ENCODE data around the gene BNIPL. TPM values are rescaled to one million over a fixed set of nuclear protein-coding genes. Genes with fewer than 3 reads are reported as not detected.

BNIPL gene
- total and polyA plus RNA-seq, 2 of the 13 experiments (the other 11 are each of a cell fraction or from before 2014, with no cell fraction given), result 0.40 to 1.1 TPM

- no peak overlapping the region for H3K4me2 ChIP-seq (ENCODE audit: low read depth, low read length)
- no peaks in the 10 kb centered on the region for H4K20me1 ChIP-seq (ENCODE audit: insufficient read depth, low read length)
- no peak overlapping the region for H3K9ac ChIP-seq (ENCODE audit: insufficient read depth, low read depth, low read length)
- in situ Hi-C loops (cut with HindIII; ENCODE audit: extremely low pct_ligation_motif_present, low pct_unique_long_range_greater_than_20kb) (no loop called here), intact Hi-C loops (cut with micrococcal nuclease; ENCODE audit: unreplicated experiment) (no loop called here)
- no peak overlapping the region for H2AFZ ChIP-seq (ENCODE audit: low read length)
- H3K27ac ChIP-seq (ENCODE audit: extremely low read length, insufficient read depth, low read length), result no peak overlapping the region
- TF ChIP-seq MYNN (CRISPR knock-in tag; IDR thresholded peaks at IDR 0.05; ENCODE audit: low read depth) (no peak), ZNF749 (CRISPR knock-in tag; IDR thresholded peaks at IDR 0.05; ENCODE audit: borderline replicate concordance) (no peak), ZNF619 (CRISPR knock-in tag; IDR thresholded peaks at IDR 0.05) (no peak)
- TF ChIP-seq, protein P1, sequence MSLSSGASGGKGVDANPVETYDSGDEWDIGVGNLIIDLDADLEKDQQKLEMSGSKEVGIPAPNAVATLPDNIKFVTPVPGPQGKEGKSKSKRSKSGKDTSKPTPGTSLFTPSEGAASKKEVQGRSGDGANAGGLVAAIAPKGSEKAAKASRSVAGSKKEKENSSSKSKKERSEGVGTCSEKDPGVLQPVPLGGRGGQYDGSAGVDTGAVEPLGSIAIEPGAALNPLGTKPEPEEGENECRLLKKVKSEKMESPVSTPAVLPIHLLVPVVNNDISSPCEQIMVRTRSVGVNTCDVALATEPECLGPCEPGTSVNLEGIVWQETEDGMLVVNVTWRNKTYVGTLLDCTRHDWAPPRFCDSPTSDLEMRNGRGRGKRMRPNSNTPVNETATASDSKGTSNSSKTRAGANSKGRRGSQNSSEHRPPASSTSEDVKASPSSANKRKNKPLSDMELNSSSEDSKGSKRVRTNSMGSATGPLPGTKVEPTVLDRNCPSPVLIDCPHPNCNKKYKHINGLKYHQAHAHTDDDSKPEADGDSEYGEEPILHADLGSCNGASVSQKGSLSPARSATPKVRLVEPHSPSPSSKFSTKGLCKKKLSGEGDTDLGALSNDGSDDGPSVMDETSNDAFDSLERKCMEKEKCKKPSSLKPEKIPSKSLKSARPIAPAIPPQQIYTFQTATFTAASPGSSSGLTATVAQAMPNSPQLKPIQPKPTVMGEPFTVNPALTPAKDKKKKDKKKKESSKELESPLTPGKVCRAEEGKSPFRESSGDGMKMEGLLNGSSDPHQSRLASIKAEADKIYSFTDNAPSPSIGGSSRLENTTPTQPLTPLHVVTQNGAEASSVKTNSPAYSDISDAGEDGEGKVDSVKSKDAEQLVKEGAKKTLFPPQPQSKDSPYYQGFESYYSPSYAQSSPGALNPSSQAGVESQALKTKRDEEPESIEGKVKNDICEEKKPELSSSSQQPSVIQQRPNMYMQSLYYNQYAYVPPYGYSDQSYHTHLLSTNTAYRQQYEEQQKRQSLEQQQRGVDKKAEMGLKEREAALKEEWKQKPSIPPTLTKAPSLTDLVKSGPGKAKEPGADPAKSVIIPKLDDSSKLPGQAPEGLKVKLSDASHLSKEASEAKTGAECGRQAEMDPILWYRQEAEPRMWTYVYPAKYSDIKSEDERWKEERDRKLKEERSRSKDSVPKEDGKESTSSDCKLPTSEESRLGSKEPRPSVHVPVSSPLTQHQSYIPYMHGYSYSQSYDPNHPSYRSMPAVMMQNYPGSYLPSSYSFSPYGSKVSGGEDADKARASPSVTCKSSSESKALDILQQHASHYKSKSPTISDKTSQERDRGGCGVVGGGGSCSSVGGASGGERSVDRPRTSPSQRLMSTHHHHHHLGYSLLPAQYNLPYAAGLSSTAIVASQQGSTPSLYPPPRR (CRISPR knock-in tag; IDR thresholded peaks at IDR 0.05; ENCODE audit: borderline replicate concordance), result no peak
- ChIA-PET CTCF (ENCODE audit: low intra/inter-chr PET ratio, low total read pairs) (no interaction called here), POLR2A (interaction anchor here (0.6 to 1.1 kb wide), 2 partner anchors 16 to 39 kb away, joined by 4 read pairs; no protein-coding TSS in a partner anchor)
- H3K79me2 ChIP-seq (ENCODE audit: insufficient read depth, low read length), result peaks cover under 1% of the 10 kb centered on the region
- no peak for ATAC-seq
- WGBS (ENCODE audit: low lambda C conversion rate), result 94% methylated on average over 2 of the region's 2 CpGs
- no peak for DNase-seq (ENCODE audit: low spot score)
- no peaks in the 10 kb centered on the region for H3K9me3 ChIP-seq (ENCODE audit: low read length)
- no peak for FAIRE-seq
- no TSS peak for BruUV-seq (replicated peaks)
- peaks cover 57% of the 10 kb centered on the region for H3K4me1 ChIP-seq (ENCODE audit: insufficient read depth, low read length)
- no peak overlapping the region for H3K4me3 ChIP-seq (replicated peaks in 1 of 3; ENCODE audit: insufficient read depth in 1 of 3, low read depth in 2 of 3, low read length in 3 of 3)
- H3K27me3 ChIP-seq (ENCODE audit: control insufficient read depth in 1 of 2, insufficient read depth in 2 of 2, low read length in 2 of 2), result no peaks in the 10 kb centered on the region
- H3K36me3 ChIP-seq (replicated peaks in 1 of 2; ENCODE audit: control insufficient read depth in 1 of 2, insufficient read depth in 2 of 2, low read length in 2 of 2), result peaks cover 11 to 31% of the 10 kb centered on the region in 2 experiments
These were observed 15.1 kb downstream of the BNIPL start for GRCh38 chr1:151051356-151052009.
